K562 (cell line): Measurements from ENCODE around the gene RMP24.

ENCODE experiments used
- BRF2 ChIP-seq: IDR thresholded peaks from 3 replicates; pipeline ENCODE4 v1.6.1; 2011; ENCODE audit warnings: borderline replicate concordance, mild to moderate bottlenecking; ENCODE audit not compliant: insufficient read length, insufficient read depth
- CLOCK ChIP-seq: fragments of 250-450 bp; sonication (Bioruptor Pico); IDR thresholded peaks from 2 replicates; pipeline ENCODE4 v1.4.0; 2020; ENCODE audit warnings: mild to moderate bottlenecking, moderate library complexity, borderline replicate concordance
- EZH2 ChIP-seq: IDR thresholded peaks from 2 replicates; pipeline ENCODE4 v1.6.1; 2012; ENCODE audit warnings: low read depth, mild to moderate bottlenecking, inconsistent platforms, low read length, borderline replicate concordance
- FOXJ3 ChIP-seq: sonication (generic); formaldehyde crosslinking; IDR thresholded peaks from 2 replicates; pipeline ENCODE4 v1.4.0; 2020; ENCODE audit warnings: mild to moderate bottlenecking, missing genetic modification reagents
- HBP1 ChIP-seq: fragments of 450-650 bp; formaldehyde crosslinking; IDR thresholded peaks from 2 replicates; pipeline ENCODE4 v1.4.0; 2022; ENCODE audit warnings: missing genetic modification characterization
- HLTF ChIP-seq: fragments of 450-650 bp; IDR thresholded peaks from 2 replicates; pipeline ENCODE4 v1.6.1; 2016
- KAT2B ChIP-seq: IDR thresholded peaks from one replicate; pipeline ENCODE4 v1.6.1; 2012; ENCODE audit warnings: low read depth, mild to moderate bottlenecking, control low read depth, inconsistent platforms, low read length, moderate library complexity
- LEF1 ChIP-seq: fragments of 450-650 bp; IDR thresholded peaks from 2 replicates; pipeline ENCODE4 v1.6.1; 2016; ENCODE audit warnings: mild to moderate bottlenecking
- NRF1 ChIP-seq, 2 experiments: fragments of 450-650 bp; IDR thresholded peaks in 1 of 2; conservative IDR thresholded peaks in 1 of 2; 2 replicates each; pipeline ENCODE4 v1.6.1; 2014; ENCODE audit warnings: mild to moderate bottlenecking in 2 of 2
- PPARD ChIP-seq: fragments of 250-450 bp; sonication (Bioruptor Pico); IDR thresholded peaks from 2 replicates; pipeline ENCODE4 v1.8.0; 2022; ENCODE audit warnings: inconsistent platforms, mild to moderate bottlenecking, moderate library complexity
- SMAD1 ChIP-seq: fragments of 150-350 bp; IDR thresholded peaks from 2 replicates; pipeline ENCODE4 v1.6.1; 2014; ENCODE audit warnings: low read length, low read depth; ENCODE audit not compliant: partially characterized antibody
- SNAPC5 ChIP-seq: fragments of 250-450 bp; sonication (Bioruptor Pico); IDR thresholded peaks from 2 replicates; pipeline ENCODE4 v1.8.0; 2021; ENCODE audit warnings: moderate library complexity, mild to moderate bottlenecking, inconsistent platforms
- TFAP4 ChIP-seq: sonication (generic); formaldehyde crosslinking; IDR thresholded peaks from 2 replicates; pipeline ENCODE4 v1.8.0; 2022; ENCODE audit warnings: missing genetic modification reagents, mild to moderate bottlenecking, moderate library complexity, borderline replicate concordance
- TFE3 ChIP-seq: fragments of 450-650 bp; formaldehyde crosslinking; IDR thresholded peaks from 2 replicates; pipeline ENCODE4 v1.4.0; 2020; ENCODE audit warnings: mild to moderate bottlenecking, mixed read lengths
- ZNF449 ChIP-seq: fragments of 250-450 bp; sonication (Bioruptor Pico); IDR thresholded peaks from 2 replicates; pipeline ENCODE4 v1.8.0; 2022; ENCODE audit warnings: moderate library complexity, mild to moderate bottlenecking, inconsistent platforms

RMP24 gene

GRCh38 chr18:35972197-35973000 lies at the start of gene RMP24 (continued):
- TF ChIP-seq CLOCK (CRISPR knock-in tag) (no peak), LEF1 (no peak), KAT2B (no peak), FOXJ3 (CRISPR knock-in tag) (0 out of 2 replicates have a peak, but pooled peaks have one; percentile 5), BRF2 (no peak), HLTF (peak; percentile 29), SNAPC5 (no peak), NRF1 (conservative IDR thresholded peaks at IDR 0.05 in 1 of 2, IDR thresholded peaks at IDR 0.05 in 1 of 2) (peak; percentile 71 to 74), ZNF449 (CRISPR knock-in tag) (no peak), SMAD1 (no peak), EZH2 (no peak), TFE3 (CRISPR knock-in tag) (no peak), TFAP4 (peak; percentile 95), HBP1 (CRISPR knock-in tag) (no peak), PPARD (CRISPR knock-in tag) (no peak)
